ENCODE data around the gene LRRC70.

DNA sequence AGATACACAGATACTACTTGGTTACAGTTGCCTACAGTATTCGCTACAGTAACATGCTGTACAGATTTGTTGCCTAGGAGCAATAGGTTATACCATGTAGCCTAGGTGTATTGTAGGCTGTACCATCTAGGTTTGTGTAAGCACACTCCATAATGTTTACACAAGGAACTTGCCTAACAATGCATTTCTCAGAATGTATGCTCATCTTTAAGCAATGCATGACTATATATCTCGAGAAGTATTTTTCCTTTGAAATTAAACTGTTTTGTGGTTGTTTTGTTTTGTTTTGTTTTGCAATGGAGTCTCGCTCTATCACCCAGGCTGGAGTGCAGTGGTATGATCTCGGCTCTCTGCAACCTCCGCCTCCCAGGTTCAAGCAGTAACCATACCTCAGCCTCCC, 25.3 kb downstream of the LRRC70 start:
- no peak for TF ChIP-seq EZH2phosphoT487 (conservative IDR thresholded peaks at IDR 0.05; ENCODE audit: low read length)
- TF ChIP-seq, protein P1, sequence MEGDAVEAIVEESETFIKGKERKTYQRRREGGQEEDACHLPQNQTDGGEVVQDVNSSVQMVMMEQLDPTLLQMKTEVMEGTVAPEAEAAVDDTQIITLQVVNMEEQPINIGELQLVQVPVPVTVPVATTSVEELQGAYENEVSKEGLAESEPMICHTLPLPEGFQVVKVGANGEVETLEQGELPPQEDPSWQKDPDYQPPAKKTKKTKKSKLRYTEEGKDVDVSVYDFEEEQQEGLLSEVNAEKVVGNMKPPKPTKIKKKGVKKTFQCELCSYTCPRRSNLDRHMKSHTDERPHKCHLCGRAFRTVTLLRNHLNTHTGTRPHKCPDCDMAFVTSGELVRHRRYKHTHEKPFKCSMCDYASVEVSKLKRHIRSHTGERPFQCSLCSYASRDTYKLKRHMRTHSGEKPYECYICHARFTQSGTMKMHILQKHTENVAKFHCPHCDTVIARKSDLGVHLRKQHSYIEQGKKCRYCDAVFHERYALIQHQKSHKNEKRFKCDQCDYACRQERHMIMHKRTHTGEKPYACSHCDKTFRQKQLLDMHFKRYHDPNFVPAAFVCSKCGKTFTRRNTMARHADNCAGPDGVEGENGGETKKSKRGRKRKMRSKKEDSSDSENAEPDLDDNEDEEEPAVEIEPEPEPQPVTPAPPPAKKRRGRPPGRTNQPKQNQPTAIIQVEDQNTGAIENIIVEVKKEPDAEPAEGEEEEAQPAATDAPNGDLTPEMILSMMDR (IDR thresholded peaks at IDR 0.05; ENCODE audit: insufficient read depth, low read length, poor library complexity, severe bottlenecking) = no peak
